ENCODE data around the gene POC1A. TPM values are rescaled to one million over a fixed set of nuclear protein-coding genes. Genes with fewer than 3 reads are reported as not detected.

POC1A gene
- total and polyA plus RNA-seq, 2 of the 8 experiments (the other 6 are each of a cell fraction or from before 2014, with no cell fraction given) = 35.7 to 39.2 TPM

GRCh38 chr3:52173101-52173500 is 18.9 kb upstream of the POC1A start (continued):
- TF ChIP-seq SUZ12 (IDR thresholded peaks at IDR 0.05; ENCODE audit: low read length) = no peak
- TF ChIP-seq CBX8 (IDR thresholded peaks at IDR 0.05; ENCODE audit: borderline replicate concordance, low read depth, low read length) = no peak
- no peak for TF ChIP-seq HDAC2 (IDR thresholded peaks at IDR 0.05; ENCODE audit: borderline replicate concordance in 1 of 2, low read depth in 2 of 2, low read length in 2 of 2)
- TF ChIP-seq POU5F1 (IDR thresholded peaks at IDR 0.05; ENCODE audit: low read depth, low read length) = no peak
- TF ChIP-seq NRF1 (IDR thresholded peaks at IDR 0.05; ENCODE audit: low read depth, low read length) = no peak

All from H1 (cell line).